Chondrocyte (in vitro differentiated cells): ENCODE results near the gene MAP2K7. TPM values are rescaled to one million over a fixed set of nuclear protein-coding genes. Genes with fewer than 3 reads are reported as not detected.
"Not testable (repeated sequence)": the region's sequence is repeated elsewhere in the genome, so short reads cannot be mapped to it uniquely, and the experiment has no call there.

ENCODE experiments used
- DNase-seq: peaks from one replicate; pipeline ENCODE4 v3.0.0; 2021; ENCODE audit warnings: mixed read lengths, low spot score
- H3K27ac Mint-ChIP-seq: one replicate; pipeline ENCODE4 v1.8.0; 2021; ENCODE audit warnings: mild to moderate bottlenecking, moderate library complexity, mixed read lengths; ENCODE audit not compliant: unreplicated experiment
- H3K27me3 Mint-ChIP-seq: 2 replicates; pipeline ENCODE4 v1.8.0; 2021; ENCODE audit warnings: low read depth, mixed read lengths
- H3K36me3 Mint-ChIP-seq: 2 replicates; pipeline ENCODE4 v1.8.0; 2021; ENCODE audit warnings: low read depth, mixed read lengths
- H3K4me1 Mint-ChIP-seq: 2 replicates; pipeline ENCODE4 v1.8.0; 2021; ENCODE audit warnings: low read depth, mild to moderate bottlenecking, mixed read lengths
- H3K4me3 Mint-ChIP-seq: one replicate; pipeline ENCODE4 v1.8.0; 2021; ENCODE audit warnings: mild to moderate bottlenecking, moderate library complexity, mixed read lengths; ENCODE audit not compliant: unreplicated experiment
- H3K9me3 Mint-ChIP-seq: 2 replicates; pipeline ENCODE4 v1.8.0; 2021; ENCODE audit warnings: low read depth, mixed read lengths
- CTCF ChIP-seq: fragments of 200-600 bp; sonication (generic); IDR thresholded peaks from 2 replicates; pipeline ENCODE4 v1.5.0; 2021; ENCODE audit warnings: antibody characterized with exemption, mild to moderate bottlenecking, moderate library complexity
- total RNA-seq: library from RNA; stranded (reverse); gene quantifications from 3 replicates; pipeline ENCODE4 v1.2.1, GENCODE V29; 2021

Gene MAP2K7
- total RNA-seq, 1 donor from 2014 or later = 24.4 TPM

DNA sequence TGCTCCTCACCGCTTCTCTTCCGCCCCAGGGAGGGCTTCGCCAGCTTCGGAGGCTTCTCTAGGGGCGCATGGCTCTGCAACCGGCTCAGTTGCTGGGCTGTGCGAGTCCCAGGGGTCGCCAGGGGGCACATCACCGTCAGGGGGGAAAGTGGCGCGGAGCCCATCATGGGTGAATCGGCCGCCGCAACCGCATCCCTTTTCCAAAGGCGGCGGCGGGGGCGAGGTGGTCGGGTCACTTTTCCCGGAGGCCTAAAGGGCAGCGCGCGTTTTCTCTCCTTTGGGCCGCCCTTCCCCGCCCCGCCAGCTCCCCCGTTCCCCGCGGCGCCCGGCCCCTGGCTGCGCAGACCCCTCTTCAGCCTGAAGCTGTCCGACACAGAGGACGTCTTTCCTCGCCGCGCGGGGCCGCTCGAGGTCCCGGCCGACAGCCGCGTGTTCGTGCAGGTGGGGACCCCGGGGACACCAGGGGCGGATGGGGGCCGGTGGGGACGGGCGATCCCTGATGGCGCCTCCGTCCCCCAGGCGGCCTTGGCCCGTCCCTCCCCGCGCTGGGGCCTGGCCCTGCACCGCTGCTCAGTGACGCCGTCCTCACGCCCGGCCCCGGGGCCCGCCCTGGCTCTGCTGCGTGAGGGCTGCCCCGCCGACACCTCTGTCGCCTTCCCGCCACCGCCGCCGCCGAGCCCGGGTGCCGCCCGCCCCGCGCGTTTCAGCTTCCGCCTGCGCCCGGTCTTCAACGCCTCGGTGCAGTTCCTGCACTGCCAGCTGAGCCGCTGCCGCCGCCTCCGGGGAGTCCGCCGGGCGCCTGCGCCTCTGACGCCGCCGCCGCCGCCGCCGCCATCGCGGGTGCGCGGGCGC, 12.7 kb downstream of the MAP2K7 start:
- Mint-ChIP-seq H3K4me1 (peaks cover 30% of the 10 kb centered on the region), H3K36me3 (peaks cover 8% of the 10 kb centered on the region), H3K27ac (no peak overlapping the region), H3K4me3 (peak overlapping the region; percentile 74), H3K9me3 (no peaks in the 10 kb centered on the region), H3K27me3 (no peaks in the 10 kb centered on the region)
- DNase-seq = peak; percentile 89
- peak; percentile 40 for TF ChIP-seq CTCF

- no peaks in the 10 kb centered on the region for H3K27me3 Mint-ChIP-seq
- peaks cover 36% of the 10 kb centered on the region for H3K4me1 Mint-ChIP-seq
- DNase-seq = no peak
- H3K4me3 Mint-ChIP-seq = peak overlapping the region; percentile 74
- H3K9me3 Mint-ChIP-seq = no peaks in the 10 kb centered on the region
- no peak for TF ChIP-seq CTCF
- H3K36me3 Mint-ChIP-seq = peaks cover 6% of the 10 kb centered on the region
- peak overlapping the region; percentile 81 for H3K27ac Mint-ChIP-seq
Measured at GRCh38 chr19:7916955-7917266, 13.2 kb downstream of the MAP2K7 start.

GRCh38 chr19:7917267-7918061, 13.8 kb downstream of the MAP2K7 start:
- Mint-ChIP-seq H3K4me1 (peaks cover 40% of the 10 kb centered on the region), H3K9me3 (no peaks in the 10 kb centered on the region), H3K27ac (peak overlapping the region; percentile 81), H3K27me3 (no peaks in the 10 kb centered on the region), H3K4me3 (peak overlapping the region; percentile 74), H3K36me3 (peaks cover 4% of the 10 kb centered on the region)
- DNase-seq = peak; percentile 87
- peak; percentile 80 for TF ChIP-seq CTCF

DNA sequence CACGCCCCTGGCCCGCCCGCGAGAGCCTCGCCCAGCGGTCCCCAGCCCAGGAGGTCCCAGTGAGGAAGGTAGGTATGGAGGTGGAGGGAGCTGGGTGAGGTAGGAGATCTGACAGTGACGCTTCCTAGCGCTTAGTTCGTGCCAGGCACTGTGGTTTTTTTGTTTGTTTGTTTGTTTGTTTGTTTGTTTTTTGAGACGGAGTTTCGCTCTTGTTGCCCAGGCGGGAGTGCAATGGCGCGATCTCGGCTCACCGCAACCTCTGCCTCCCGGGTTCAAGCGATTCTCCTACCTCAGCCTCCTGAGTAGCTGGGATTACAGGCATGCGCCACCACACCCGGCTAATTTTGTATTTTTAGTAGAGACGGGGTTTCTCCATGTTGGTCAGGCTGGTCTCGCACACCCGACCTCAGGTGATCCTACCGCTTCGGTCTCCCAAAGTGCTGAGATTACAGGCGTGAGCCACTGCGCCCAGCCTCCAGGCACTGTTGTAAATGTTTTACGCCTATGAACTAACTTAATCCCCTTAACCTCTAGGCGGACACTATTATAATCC, 14.5 kb downstream of the MAP2K7 start:
- peak overlapping the region; percentile 62 for H3K4me3 Mint-ChIP-seq
- peak; percentile 4 for TF ChIP-seq CTCF
- not testable (repeated sequence) for DNase-seq, H3K36me3 Mint-ChIP-seq, H3K9me3 Mint-ChIP-seq, H3K27ac Mint-ChIP-seq, H3K27me3 Mint-ChIP-seq
- H3K4me1 Mint-ChIP-seq = peaks cover 42% of the 10 kb centered on the region
